ENCODE data around the gene CNNM2. TPM values are rescaled to one million over a fixed set of nuclear protein-coding genes. Genes with fewer than 3 reads are reported as not detected.

Gene CNNM2
- total RNA-seq, 1 experiment from 2014 or later, result 23.5 TPM

- DNase-seq (ENCODE audit: low spot score), result no peak
- peaks cover 11% of the 10 kb centered on the region for H3K4me1 Mint-ChIP-seq
- no peaks in the 10 kb centered on the region for H3K36me3 Mint-ChIP-seq
- no peak for TF ChIP-seq NR1H2 (CRISPR knock-in tag; IDR thresholded peaks at IDR 0.05)
- no peak for TF ChIP-seq GABPB1 (CRISPR knock-in tag; IDR thresholded peaks at IDR 0.05)
- no peak for TF ChIP-seq ELF4 (CRISPR knock-in tag; IDR thresholded peaks at IDR 0.05; ENCODE audit: low read depth)
- TF ChIP-seq ZNF219 (CRISPR knock-in tag; IDR thresholded peaks at IDR 0.05; ENCODE audit: borderline replicate concordance), result no peak
- no peak for TF ChIP-seq NFE2L1 (CRISPR knock-in tag; IDR thresholded peaks at IDR 0.05)
- no peak for TF ChIP-seq MAX (CRISPR knock-in tag; IDR thresholded peaks at IDR 0.05)
- TF ChIP-seq PRRX2 (CRISPR knock-in tag; IDR thresholded peaks at IDR 0.05), result no peak
- TF ChIP-seq ZBTB21 (CRISPR knock-in tag; IDR thresholded peaks at IDR 0.05; ENCODE audit: borderline replicate concordance), result no peak
- TF ChIP-seq KAT7 (CRISPR knock-in tag; IDR thresholded peaks at IDR 0.05; ENCODE audit: borderline replicate concordance), result no peak
- TF ChIP-seq, protein P1, sequence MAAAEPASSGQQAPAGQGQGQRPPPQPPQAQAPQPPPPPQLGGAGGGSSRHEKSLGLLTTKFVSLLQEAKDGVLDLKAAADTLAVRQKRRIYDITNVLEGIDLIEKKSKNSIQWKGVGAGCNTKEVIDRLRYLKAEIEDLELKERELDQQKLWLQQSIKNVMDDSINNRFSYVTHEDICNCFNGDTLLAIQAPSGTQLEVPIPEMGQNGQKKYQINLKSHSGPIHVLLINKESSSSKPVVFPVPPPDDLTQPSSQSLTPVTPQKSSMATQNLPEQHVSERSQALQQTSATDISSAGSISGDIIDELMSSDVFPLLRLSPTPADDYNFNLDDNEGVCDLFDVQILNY (CRISPR knock-in tag; IDR thresholded peaks at IDR 0.05), result no peak
- TF ChIP-seq OVOL2 (CRISPR knock-in tag; IDR thresholded peaks at IDR 0.05; ENCODE audit: borderline replicate concordance), result no peak
- no peak overlapping the region for H3K27ac Mint-ChIP-seq
- H3K27me3 Mint-ChIP-seq (ENCODE audit: low read depth), result no peaks in the 10 kb centered on the region
- H3K9me3 Mint-ChIP-seq, result no peaks in the 10 kb centered on the region
- ChIA-PET CTCF (no interaction called here), POLR2A (no interaction called here)
- ATAC-seq, result no peak
- H3K4me3 Mint-ChIP-seq, result no peak overlapping the region
Observed at GRCh38 chr10:102946992-102947391, 28.9 kb downstream of the CNNM2 start.

DNA sequence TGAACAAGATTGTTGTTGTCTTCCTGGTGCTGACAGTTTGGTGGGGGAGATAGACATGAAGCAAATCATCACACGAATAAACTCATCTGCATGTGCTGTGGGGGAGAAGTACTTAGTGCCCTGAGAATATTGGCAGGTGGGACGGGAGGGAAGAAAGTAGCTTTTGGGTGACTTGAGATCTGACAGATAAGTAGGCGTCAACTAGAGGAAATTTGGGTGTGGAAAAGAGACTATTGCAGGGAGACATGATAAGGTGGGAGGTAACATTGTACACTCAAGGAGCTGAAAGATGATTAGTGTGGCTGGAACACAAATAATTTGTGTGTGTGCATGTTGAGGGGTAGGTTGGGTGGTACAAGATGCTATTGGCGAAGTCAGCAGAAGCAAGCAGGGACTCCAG lies 30.1 kb downstream of the CNNM2 start:
- H3K4me1 Mint-ChIP-seq, result peaks cover 11% of the 10 kb centered on the region
- H3K36me3 Mint-ChIP-seq, result no peaks in the 10 kb centered on the region
- H3K27ac Mint-ChIP-seq, result no peak overlapping the region
- no peak for ATAC-seq
- ChIA-PET CTCF (no interaction called here), POLR2A (no interaction called here)
- no peaks in the 10 kb centered on the region for H3K9me3 Mint-ChIP-seq
- no peak for DNase-seq (ENCODE audit: low spot score)
- H3K4me3 Mint-ChIP-seq, result no peak overlapping the region
- no peak for TF ChIP-seq GRHL2 (CRISPR knock-in tag; IDR thresholded peaks at IDR 0.05; ENCODE audit: insufficient replicate concordance, severe bottlenecking)
- TF ChIP-seq, protein P2, sequence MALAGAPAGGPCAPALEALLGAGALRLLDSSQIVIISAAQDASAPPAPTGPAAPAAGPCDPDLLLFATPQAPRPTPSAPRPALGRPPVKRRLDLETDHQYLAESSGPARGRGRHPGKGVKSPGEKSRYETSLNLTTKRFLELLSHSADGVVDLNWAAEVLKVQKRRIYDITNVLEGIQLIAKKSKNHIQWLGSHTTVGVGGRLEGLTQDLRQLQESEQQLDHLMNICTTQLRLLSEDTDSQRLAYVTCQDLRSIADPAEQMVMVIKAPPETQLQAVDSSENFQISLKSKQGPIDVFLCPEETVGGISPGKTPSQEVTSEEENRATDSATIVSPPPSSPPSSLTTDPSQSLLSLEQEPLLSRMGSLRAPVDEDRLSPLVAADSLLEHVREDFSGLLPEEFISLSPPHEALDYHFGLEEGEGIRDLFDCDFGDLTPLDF (CRISPR knock-in tag; IDR thresholded peaks at IDR 0.05), result no peak
- TF ChIP-seq RORB (CRISPR knock-in tag; IDR thresholded peaks at IDR 0.05), result no peak
- no peak for TF ChIP-seq ZBTB21 (CRISPR knock-in tag; IDR thresholded peaks at IDR 0.05; ENCODE audit: borderline replicate concordance)
- TF ChIP-seq ATF1 (CRISPR knock-in tag; IDR thresholded peaks at IDR 0.05), result no peak
- no peak for TF ChIP-seq AR (CRISPR knock-in tag; IDR thresholded peaks at IDR 0.05)
- TF ChIP-seq JAZF1 (CRISPR knock-in tag; IDR thresholded peaks at IDR 0.05), result no peak
- no peak for TF ChIP-seq ZNF416 (CRISPR knock-in tag; IDR thresholded peaks at IDR 0.05)
- no peak for TF ChIP-seq ZSCAN18 (CRISPR knock-in tag; IDR thresholded peaks at IDR 0.05)
- TF ChIP-seq TCF7 (CRISPR knock-in tag; IDR thresholded peaks at IDR 0.05; ENCODE audit: low read depth), result no peak
- H3K27me3 Mint-ChIP-seq (ENCODE audit: low read depth), result no peaks in the 10 kb centered on the region

Data from WTC11 (cell line).